Nephron (organoid): ENCODE measurements around the gene SLC25A25.

Experiments used
- H3K27ac Mint-ChIP-seq, 3 experiments: 2 replicates each; pipeline ENCODE4 v1.8.0; 2020; ENCODE audit warnings: mixed read lengths in 3 of 3, mild to moderate bottlenecking in 2 of 3, moderate library complexity in 1 of 3
- H3K27me3 Mint-ChIP-seq: 2 replicates; pipeline ENCODE4 v1.8.0; 2021; ENCODE audit warnings: low read depth, mild to moderate bottlenecking, moderate library complexity, mixed read lengths
- H3K36me3 Mint-ChIP-seq: 2 replicates; pipeline ENCODE4 v1.8.0; 2020; ENCODE audit warnings: low read depth, mixed read lengths
- H3K4me1 Mint-ChIP-seq: 2 replicates; pipeline ENCODE4 v1.8.0; 2020; ENCODE audit warnings: mixed read lengths
- H3K4me3 Mint-ChIP-seq, 3 experiments: 2 replicates each; pipeline ENCODE4 v1.8.0; 2020; ENCODE audit warnings: mild to moderate bottlenecking in 3 of 3, mixed read lengths in 3 of 3, moderate library complexity in 2 of 3
- H3K9me3 Mint-ChIP-seq: 2 replicates; pipeline ENCODE4 v1.8.0; 2020; ENCODE audit warnings: mixed read lengths
- CTCF ChIP-seq, 3 experiments: fragments of 200-600 bp; sonication (generic); IDR thresholded peaks; one replicate each; pipeline ENCODE4 v1.5.0; 2021; ENCODE audit warnings: antibody characterized with exemption in 3 of 3; ENCODE audit not compliant: unreplicated experiment in 3 of 3

The SLC25A25 gene

GRCh38 chr9:128025736-128026135 lies 42.3 kb upstream of the SLC25A25 start:
- no peak for TF ChIP-seq CTCF (IDR thresholded peaks at IDR 0.05; ENCODE audit: unreplicated experiment in 3 of 3)

GRCh38 chr9:128026255-128026772 lies 41.7 kb upstream of the SLC25A25 start:
- Mint-ChIP-seq H3K4me1 (peaks cover 12% of the 10 kb centered on the region), H3K27ac (peak overlapping the region in 1 of 3 experiments; percentile 28), H3K27me3 (peaks cover 3% of the 10 kb centered on the region), H3K4me3 (no peak overlapping the region), H3K9me3 (no peaks in the 10 kb centered on the region), H3K36me3 (no peaks in the 10 kb centered on the region)
- no peak for TF ChIP-seq CTCF (IDR thresholded peaks at IDR 0.05; ENCODE audit: unreplicated experiment in 3 of 3)

More at GRCh38 chr9:128025736-128026135, 42.3 kb upstream of the SLC25A25 start:
- peaks cover 12% of the 10 kb centered on the region for H3K4me1 Mint-ChIP-seq
- no peaks in the 10 kb centered on the region for H3K36me3 Mint-ChIP-seq
- H3K27me3 Mint-ChIP-seq: peaks cover 3% of the 10 kb centered on the region
- H3K4me3 Mint-ChIP-seq: no peak overlapping the region
- no peak overlapping the region for H3K27ac Mint-ChIP-seq
- H3K9me3 Mint-ChIP-seq: no peaks in the 10 kb centered on the region

- TF ChIP-seq CTCF (IDR thresholded peaks at IDR 0.05; ENCODE audit: unreplicated experiment in 3 of 3): no peak
- no peak overlapping the region for H3K4me3 Mint-ChIP-seq
Measured at GRCh38 chr9:128026773-128027541, 41.1 kb upstream of the SLC25A25 start.

GRCh38 chr9:128027705-128028104 lies 40.3 kb upstream of the SLC25A25 start:
- no peak overlapping the region for H3K27ac Mint-ChIP-seq
- no peak for TF ChIP-seq CTCF (IDR thresholded peaks at IDR 0.05; ENCODE audit: unreplicated experiment in 3 of 3)
- no peak overlapping the region for H3K4me3 Mint-ChIP-seq
- H3K36me3 Mint-ChIP-seq: no peaks in the 10 kb centered on the region
- peaks cover 12% of the 10 kb centered on the region for H3K4me1 Mint-ChIP-seq
- H3K9me3 Mint-ChIP-seq: no peaks in the 10 kb centered on the region
- H3K27me3 Mint-ChIP-seq: peaks cover 3% of the 10 kb centered on the region

More at GRCh38 chr9:128026773-128027541, 41.1 kb upstream of the SLC25A25 start:
- H3K9me3 Mint-ChIP-seq: no peaks in the 10 kb centered on the region
- H3K36me3 Mint-ChIP-seq: no peaks in the 10 kb centered on the region
- H3K27me3 Mint-ChIP-seq: peaks cover 3% of the 10 kb centered on the region
- peak overlapping the region in 1 of 3 experiments; percentile 60 for H3K27ac Mint-ChIP-seq
- peaks cover 12% of the 10 kb centered on the region for H3K4me1 Mint-ChIP-seq

- TF ChIP-seq CTCF (IDR thresholded peaks at IDR 0.05; ENCODE audit: unreplicated experiment in 3 of 3): no peak
- H3K4me1 Mint-ChIP-seq: peaks cover 2% of the 10 kb centered on the region
- H3K4me3 Mint-ChIP-seq: no peak overlapping the region
- no peak overlapping the region for H3K27ac Mint-ChIP-seq
- peaks cover 4% of the 10 kb centered on the region for H3K27me3 Mint-ChIP-seq
- no peaks in the 10 kb centered on the region for H3K9me3 Mint-ChIP-seq
- H3K36me3 Mint-ChIP-seq: no peaks in the 10 kb centered on the region
Measured at GRCh38 chr9:128033609-128034008, 34.4 kb upstream of the SLC25A25 start.
